Measurements from ENCODE around the gene ZGPAT. TPM values are rescaled to one million over a fixed set of nuclear protein-coding genes. Genes with fewer than 3 reads are reported as not detected.

ZGPAT gene
- total RNA-seq, 1 experiment from 2014 or later: 27.6 TPM

DNA sequence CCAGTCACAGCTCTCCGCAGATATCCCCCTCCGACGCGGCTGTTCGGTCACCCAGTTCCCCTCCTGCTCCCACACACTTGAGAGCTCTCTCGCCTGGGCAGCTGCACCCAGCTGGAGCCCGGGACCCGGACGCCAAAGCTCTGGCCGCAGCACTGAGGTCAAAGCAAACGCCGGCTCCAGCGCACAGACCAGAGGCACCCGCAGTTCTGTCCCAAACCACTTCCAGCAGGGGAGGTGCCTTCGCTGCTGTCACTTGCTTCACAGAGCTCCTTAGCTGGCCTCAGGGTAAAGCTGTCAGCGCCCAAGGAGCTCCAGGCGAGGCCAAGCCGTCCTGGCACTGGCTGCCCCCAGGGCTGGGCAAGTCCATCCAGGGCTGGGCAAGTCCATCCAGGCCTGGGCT lies 59.6 kb downstream of the ZGPAT start:
- H3K9me3 ChIP-seq (ENCODE audit: control insufficient read depth, low read depth, low read length): no peaks in the 10 kb centered on the region
- H2BK120ac ChIP-seq (ENCODE audit: low read depth, low read length, poor library complexity, severe bottlenecking): no peak overlapping the region
- no peak overlapping the region for H3K18ac ChIP-seq (ENCODE audit: insufficient read length, low read depth, low read length)
- H3K27ac Mint-ChIP-seq: no peak overlapping the region
- TF ChIP-seq, protein P1, sequence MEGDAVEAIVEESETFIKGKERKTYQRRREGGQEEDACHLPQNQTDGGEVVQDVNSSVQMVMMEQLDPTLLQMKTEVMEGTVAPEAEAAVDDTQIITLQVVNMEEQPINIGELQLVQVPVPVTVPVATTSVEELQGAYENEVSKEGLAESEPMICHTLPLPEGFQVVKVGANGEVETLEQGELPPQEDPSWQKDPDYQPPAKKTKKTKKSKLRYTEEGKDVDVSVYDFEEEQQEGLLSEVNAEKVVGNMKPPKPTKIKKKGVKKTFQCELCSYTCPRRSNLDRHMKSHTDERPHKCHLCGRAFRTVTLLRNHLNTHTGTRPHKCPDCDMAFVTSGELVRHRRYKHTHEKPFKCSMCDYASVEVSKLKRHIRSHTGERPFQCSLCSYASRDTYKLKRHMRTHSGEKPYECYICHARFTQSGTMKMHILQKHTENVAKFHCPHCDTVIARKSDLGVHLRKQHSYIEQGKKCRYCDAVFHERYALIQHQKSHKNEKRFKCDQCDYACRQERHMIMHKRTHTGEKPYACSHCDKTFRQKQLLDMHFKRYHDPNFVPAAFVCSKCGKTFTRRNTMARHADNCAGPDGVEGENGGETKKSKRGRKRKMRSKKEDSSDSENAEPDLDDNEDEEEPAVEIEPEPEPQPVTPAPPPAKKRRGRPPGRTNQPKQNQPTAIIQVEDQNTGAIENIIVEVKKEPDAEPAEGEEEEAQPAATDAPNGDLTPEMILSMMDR (conservative IDR thresholded peaks at IDR 0.05): no peak
- no peak overlapping the region for H2BK15ac ChIP-seq (ENCODE audit: low read depth, low read length)
- no peak overlapping the region for H2AFZ ChIP-seq (ENCODE audit: low read length)
- no peaks in the 10 kb centered on the region for H4K20me1 ChIP-seq (ENCODE audit: control insufficient read depth, insufficient read depth, insufficient read length)
- no peak overlapping the region for H3K4ac ChIP-seq (ENCODE audit: low read depth, low read length)
- H3T11ph ChIP-seq (ENCODE audit: low read length): no peak overlapping the region
- H3K4me1 ChIP-seq (ENCODE audit: insufficient read depth, low read length): no peaks in the 10 kb centered on the region
- no peak overlapping the region for H2BK5ac ChIP-seq (ENCODE audit: insufficient read length, low read length)
- no peak overlapping the region for H3K9ac ChIP-seq (ENCODE audit: extremely low read depth, insufficient read length, low read length)
- H3K4me3 Mint-ChIP-seq: no peak overlapping the region
- H3K56ac ChIP-seq (ENCODE audit: insufficient read length, low read depth, low read length): no peak overlapping the region
- peak; percentile 22 for DNase-seq
- H3K36me3 Mint-ChIP-seq (ENCODE audit: insufficient read depth in 1 of 3, low read depth in 3 of 3): peaks cover 1 to 47% (median 31%) of the 10 kb centered on the region in 3 experiments; a peak in 5 of 7 replicates
- H3K4me1 Mint-ChIP-seq: no peaks in the 10 kb centered on the region
- no peaks in the 10 kb centered on the region; the same call in 1 of the 2 replicates for H3K27me3 Mint-ChIP-seq (ENCODE audit: low read depth)
- no peak overlapping the region for H3K27ac ChIP-seq (ENCODE audit: insufficient read length, low read depth, low read length)
- no peak overlapping the region for H4K8ac ChIP-seq (replicated peaks; ENCODE audit: insufficient read length, low read depth, low read length)
- no CpG with 5 or more reads among the region's 18 CpGs for WGBS (ENCODE audit: extremely low coverage, insufficient read length, low lambda C conversion rate)
- H3K14ac ChIP-seq (ENCODE audit: insufficient read depth, low read length): no peak overlapping the region
- no peaks in the 10 kb centered on the region for H3K9me3 Mint-ChIP-seq
- no peak overlapping the region for H2BK20ac ChIP-seq (ENCODE audit: low read depth, low read length, poor library complexity, severe bottlenecking)
- no peak overlapping the region for H3K4me2 ChIP-seq (ENCODE audit: insufficient read depth, insufficient read length, low read length)
- H3K23me2 ChIP-seq (ENCODE audit: insufficient read length, low read depth, low read length, poor library complexity, severe bottlenecking): no peaks in the 10 kb centered on the region
- H2BK12ac ChIP-seq (ENCODE audit: insufficient read length, low read depth, low read length): no peak overlapping the region
- H2AK5ac ChIP-seq (ENCODE audit: insufficient read length, low read length): no peak overlapping the region
- H3K79me2 ChIP-seq (ENCODE audit: insufficient read depth, low read length): no peaks in the 10 kb centered on the region
- no peak overlapping the region for H3K23ac ChIP-seq (ENCODE audit: insufficient read length, low read depth, low read length)
- H3K79me1 ChIP-seq (ENCODE audit: insufficient read depth, low read depth, low read length, poor library complexity, severe bottlenecking): no peaks in the 10 kb centered on the region
- H4K5ac ChIP-seq (ENCODE audit: insufficient read length, low read depth, low read length): no peak overlapping the region
- H4K91ac ChIP-seq (ENCODE audit: insufficient read length, low read depth, low read length): no peak overlapping the region
- H3K27me3 ChIP-seq (ENCODE audit: insufficient read depth, low read length): no peaks in the 10 kb centered on the region; the same call in 1 of the 2 replicates

All from H9 (cell line).